Measurements from ENCODE around the gene SEPTIN5.

DNA sequence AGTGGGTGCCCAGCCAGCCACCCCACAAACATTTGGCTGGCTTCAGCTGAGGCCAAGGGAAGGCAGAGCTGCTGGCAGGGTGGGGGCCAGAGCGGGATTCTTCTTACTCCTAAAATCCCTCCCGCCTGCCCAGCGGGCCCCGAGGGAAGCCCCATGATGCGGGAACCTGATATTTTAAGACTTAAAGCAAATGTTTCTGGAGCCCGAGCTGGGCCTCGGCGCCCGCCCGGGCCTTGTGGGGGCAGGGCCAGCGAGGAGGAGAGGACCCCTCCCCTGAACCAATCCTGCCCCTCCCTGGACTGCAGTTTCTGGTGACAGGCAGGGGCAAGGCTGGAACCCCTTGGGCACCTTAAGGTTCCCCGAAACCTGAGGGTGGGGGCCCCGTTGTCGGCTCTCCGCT, 26.3 kb downstream of the SEPTIN5 start:
- TF ChIP-seq, protein P1, sequence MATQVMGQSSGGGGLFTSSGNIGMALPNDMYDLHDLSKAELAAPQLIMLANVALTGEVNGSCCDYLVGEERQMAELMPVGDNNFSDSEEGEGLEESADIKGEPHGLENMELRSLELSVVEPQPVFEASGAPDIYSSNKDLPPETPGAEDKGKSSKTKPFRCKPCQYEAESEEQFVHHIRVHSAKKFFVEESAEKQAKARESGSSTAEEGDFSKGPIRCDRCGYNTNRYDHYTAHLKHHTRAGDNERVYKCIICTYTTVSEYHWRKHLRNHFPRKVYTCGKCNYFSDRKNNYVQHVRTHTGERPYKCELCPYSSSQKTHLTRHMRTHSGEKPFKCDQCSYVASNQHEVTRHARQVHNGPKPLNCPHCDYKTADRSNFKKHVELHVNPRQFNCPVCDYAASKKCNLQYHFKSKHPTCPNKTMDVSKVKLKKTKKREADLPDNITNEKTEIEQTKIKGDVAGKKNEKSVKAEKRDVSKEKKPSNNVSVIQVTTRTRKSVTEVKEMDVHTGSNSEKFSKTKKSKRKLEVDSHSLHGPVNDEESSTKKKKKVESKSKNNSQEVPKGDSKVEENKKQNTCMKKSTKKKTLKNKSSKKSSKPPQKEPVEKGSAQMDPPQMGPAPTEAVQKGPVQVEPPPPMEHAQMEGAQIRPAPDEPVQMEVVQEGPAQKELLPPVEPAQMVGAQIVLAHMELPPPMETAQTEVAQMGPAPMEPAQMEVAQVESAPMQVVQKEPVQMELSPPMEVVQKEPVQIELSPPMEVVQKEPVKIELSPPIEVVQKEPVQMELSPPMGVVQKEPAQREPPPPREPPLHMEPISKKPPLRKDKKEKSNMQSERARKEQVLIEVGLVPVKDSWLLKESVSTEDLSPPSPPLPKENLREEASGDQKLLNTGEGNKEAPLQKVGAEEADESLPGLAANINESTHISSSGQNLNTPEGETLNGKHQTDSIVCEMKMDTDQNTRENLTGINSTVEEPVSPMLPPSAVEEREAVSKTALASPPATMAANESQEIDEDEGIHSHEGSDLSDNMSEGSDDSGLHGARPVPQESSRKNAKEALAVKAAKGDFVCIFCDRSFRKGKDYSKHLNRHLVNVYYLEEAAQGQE (IDR thresholded peaks at IDR 0.05; ENCODE audit: insufficient read depth in 1 of 2, low read depth in 2 of 2, low read length in 2 of 2) = no peak
- no peak for TF ChIP-seq SIN3A (IDR thresholded peaks at IDR 0.05; ENCODE audit: borderline replicate concordance, insufficient read depth, low read length)
